Activated naive CD8-positive, alpha-beta T cell (primary cell): ENCODE data around the gene ETV7.
"Not testable (repeated sequence)": the region's sequence is repeated elsewhere in the genome, so short reads cannot be mapped to it uniquely, and the experiment has no call there.

Source experiments
- H3K27ac Mint-ChIP-seq: one replicate; pipeline ENCODE4 v1.8.0; 2021; ENCODE audit warnings: mixed read lengths
- H3K27me3 Mint-ChIP-seq: one replicate; pipeline ENCODE4 v1.8.0; 2021; ENCODE audit warnings: mixed read lengths
- H3K36me3 Mint-ChIP-seq: one replicate; pipeline ENCODE4 v1.8.0; 2021; ENCODE audit warnings: mixed read lengths
- H3K4me1 Mint-ChIP-seq: one replicate; pipeline ENCODE4 v1.8.0; 2021; ENCODE audit warnings: low read depth, mixed read lengths
- H3K4me3 Mint-ChIP-seq: one replicate; pipeline ENCODE4 v1.8.0; 2021; ENCODE audit warnings: mild to moderate bottlenecking, mixed read lengths
- H3K9me3 Mint-ChIP-seq: one replicate; pipeline ENCODE4 v1.8.0; 2021; ENCODE audit warnings: low read depth, mixed read lengths

Gene ETV7

GRCh38 chr6:36376183-36376582, 11.3 kb downstream of the ETV7 start:
- H3K4me1 Mint-ChIP-seq, result no peaks in the 10 kb centered on the region
- H3K27ac Mint-ChIP-seq, result no peak overlapping the region

GRCh38 chr6:36375644-36376155, 11.8 kb downstream of the ETV7 start:
- Mint-ChIP-seq H3K36me3 (no peaks in the 10 kb centered on the region), H3K27ac (no peak overlapping the region), H3K4me1 (no peaks in the 10 kb centered on the region), H3K9me3 (no peaks in the 10 kb centered on the region), H3K27me3 (peaks cover 2% of the 10 kb centered on the region), H3K4me3 (no peak overlapping the region)

More at GRCh38 chr6:36376183-36376582, 11.3 kb downstream of the ETV7 start:
- H3K4me3 Mint-ChIP-seq, result no peak overlapping the region
- no peaks in the 10 kb centered on the region for H3K36me3 Mint-ChIP-seq
- no peaks in the 10 kb centered on the region for H3K9me3 Mint-ChIP-seq
- H3K27me3 Mint-ChIP-seq, result peaks cover 2% of the 10 kb centered on the region

- no peaks in the 10 kb centered on the region for H3K9me3 Mint-ChIP-seq
- no peak overlapping the region for H3K4me3 Mint-ChIP-seq
- no peaks in the 10 kb centered on the region for H3K36me3 Mint-ChIP-seq
- peaks cover 2% of the 10 kb centered on the region for H3K27me3 Mint-ChIP-seq
- no peak overlapping the region for H3K27ac Mint-ChIP-seq
- no peaks in the 10 kb centered on the region for H3K4me1 Mint-ChIP-seq
Observed at GRCh38 chr6:36374972-36375371, 12.5 kb downstream of the ETV7 start.

- Mint-ChIP-seq H3K36me3 (no peaks in the 10 kb centered on the region), H3K27ac (no peak overlapping the region), H3K9me3 (no peaks in the 10 kb centered on the region), H3K4me1 (no peaks in the 10 kb centered on the region), H3K4me3 (no peak overlapping the region), H3K27me3 (peaks cover 2% of the 10 kb centered on the region)
Observed at GRCh38 chr6:36374194-36374593, 13.3 kb downstream of the ETV7 start.

- Mint-ChIP-seq H3K36me3 (no peaks in the 10 kb centered on the region), H3K9me3 (no peaks in the 10 kb centered on the region), H3K4me1 (no peaks in the 10 kb centered on the region), H3K27ac (no peak overlapping the region), H3K4me3 (no peak overlapping the region), H3K27me3 (peaks cover 2% of the 10 kb centered on the region)
Observed at GRCh38 chr6:36373368-36374019, 14.0 kb downstream of the ETV7 start.

GRCh38 chr6:36372088-36372487, 15.4 kb downstream of the ETV7 start:
- no peak overlapping the region for H3K27ac Mint-ChIP-seq

GRCh38 chr6:36371211-36371610, 16.3 kb downstream of the ETV7 start:
- Mint-ChIP-seq H3K27ac (no peak overlapping the region), H3K4me1 (no peaks in the 10 kb centered on the region), H3K36me3 (no peaks in the 10 kb centered on the region), H3K27me3 (peaks cover 2% of the 10 kb centered on the region), H3K9me3 (no peaks in the 10 kb centered on the region), H3K4me3 (no peak overlapping the region)

More at GRCh38 chr6:36372088-36372487, 15.4 kb downstream of the ETV7 start:
- no peaks in the 10 kb centered on the region for H3K4me1 Mint-ChIP-seq
- H3K9me3 Mint-ChIP-seq, result no peaks in the 10 kb centered on the region
- no peak overlapping the region for H3K4me3 Mint-ChIP-seq
- H3K36me3 Mint-ChIP-seq, result no peaks in the 10 kb centered on the region
- H3K27me3 Mint-ChIP-seq, result peaks cover 2% of the 10 kb centered on the region

GRCh38 chr6:36370638-36371037, 16.8 kb downstream of the ETV7 start:
- Mint-ChIP-seq H3K4me1 (no peaks in the 10 kb centered on the region), H3K27me3 (peaks cover 2% of the 10 kb centered on the region), H3K36me3 (no peaks in the 10 kb centered on the region), H3K27ac (no peak overlapping the region), H3K4me3 (no peak overlapping the region), H3K9me3 (no peaks in the 10 kb centered on the region)

GRCh38 chr6:36368921-36369865, 18.3 kb downstream of the ETV7 start:
- H3K4me3 Mint-ChIP-seq, result no peak overlapping the region
- H3K27ac Mint-ChIP-seq, result no peak overlapping the region
- no peaks in the 10 kb centered on the region for H3K9me3 Mint-ChIP-seq
- H3K4me1 Mint-ChIP-seq, result no peaks in the 10 kb centered on the region
- H3K36me3 Mint-ChIP-seq, result no peaks in the 10 kb centered on the region
- H3K27me3 Mint-ChIP-seq, result peaks cover 2% of the 10 kb centered on the region

GRCh38 chr6:36368421-36368820, 19.0 kb downstream of the ETV7 start:
- Mint-ChIP-seq H3K4me3 (no peak overlapping the region), H3K36me3 (no peaks in the 10 kb centered on the region), H3K9me3 (no peaks in the 10 kb centered on the region)

GRCh38 chr6:36367743-36368142, 19.7 kb downstream of the ETV7 start:
- no peaks in the 10 kb centered on the region for H3K36me3 Mint-ChIP-seq
- no peaks in the 10 kb centered on the region for H3K9me3 Mint-ChIP-seq
- no peak overlapping the region for H3K4me3 Mint-ChIP-seq
- no peak overlapping the region for H3K27ac Mint-ChIP-seq
- peaks cover 2% of the 10 kb centered on the region for H3K27me3 Mint-ChIP-seq
- H3K4me1 Mint-ChIP-seq, result no peaks in the 10 kb centered on the region

More at GRCh38 chr6:36368421-36368820, 19.0 kb downstream of the ETV7 start:
- Mint-ChIP-seq H3K27me3 (peaks cover 2% of the 10 kb centered on the region), H3K4me1 (no peaks in the 10 kb centered on the region), H3K27ac (no peak overlapping the region)

GRCh38 chr6:36364669-36365479, 22.6 kb downstream of the ETV7 start:
- no peaks in the 10 kb centered on the region for H3K9me3 Mint-ChIP-seq
- no peak overlapping the region for H3K27ac Mint-ChIP-seq
- no peaks in the 10 kb centered on the region for H3K36me3 Mint-ChIP-seq
- H3K27me3 Mint-ChIP-seq, result no peaks in the 10 kb centered on the region
- no peak overlapping the region for H3K4me3 Mint-ChIP-seq
- H3K4me1 Mint-ChIP-seq, result peaks cover 2% of the 10 kb centered on the region

GRCh38 chr6:36364061-36364635, 23.3 kb downstream of the ETV7 start:
- not testable (repeated sequence) for H3K4me3 Mint-ChIP-seq, H3K27ac Mint-ChIP-seq

GRCh38 chr6:36363371-36363752, 24.1 kb downstream of the ETV7 start:
- H3K27me3 Mint-ChIP-seq, H3K4me1 Mint-ChIP-seq, H3K36me3 Mint-ChIP-seq, H3K9me3 Mint-ChIP-seq, H3K4me3 Mint-ChIP-seq: not testable (repeated sequence)
- H3K27ac Mint-ChIP-seq, result peak overlapping the region; percentile 10

More at GRCh38 chr6:36364061-36364635, 23.3 kb downstream of the ETV7 start:
- H3K36me3 Mint-ChIP-seq, H3K9me3 Mint-ChIP-seq, H3K27me3 Mint-ChIP-seq, H3K4me1 Mint-ChIP-seq: not testable (repeated sequence)
